Measurements from ENCODE around the gene GHDC.

- no peak for TF ChIP-seq EP300 (IDR thresholded peaks at IDR 0.05; ENCODE audit: borderline replicate concordance in 1 of 2, low read depth in 2 of 2, low read length in 2 of 2)
- no peak for TF ChIP-seq EGR1 (IDR thresholded peaks at IDR 0.05; ENCODE audit: borderline replicate concordance, low read depth, low read length)
- TF ChIP-seq CTCF (IDR thresholded peaks at IDR 0.05; ENCODE audit: control extremely low read depth in 1 of 3, insufficient read depth in 1 of 3, low read depth in 1 of 3, low read length in 3 of 3): no peak
- TF ChIP-seq GTF2F1 (IDR thresholded peaks at IDR 0.05; ENCODE audit: borderline replicate concordance, low read depth, low read length): no peak
- TF ChIP-seq JUN (IDR thresholded peaks at IDR 0.05; ENCODE audit: low read depth, low read length): no peak
Observed at GRCh38 chr17:42163696-42164407, 30.4 kb downstream of the GHDC start.
